Smooth muscle cell of the umbilical artery (primary cell): ENCODE measurements around the gene TAF11L14. TPM values are rescaled to one million over a fixed set of nuclear protein-coding genes. Genes with fewer than 3 reads are reported as not detected.

Experiments used
- total RNA-seq: library from RNA; depleted of rRNA; stranded (reverse); fragments of >200 nt; gene quantifications from 2 replicates; pipeline ENCODE4 v1.2.3, GENCODE V29; 2014

The TAF11L14 gene
- not detected in 2 replicates for total RNA-seq

DNA sequence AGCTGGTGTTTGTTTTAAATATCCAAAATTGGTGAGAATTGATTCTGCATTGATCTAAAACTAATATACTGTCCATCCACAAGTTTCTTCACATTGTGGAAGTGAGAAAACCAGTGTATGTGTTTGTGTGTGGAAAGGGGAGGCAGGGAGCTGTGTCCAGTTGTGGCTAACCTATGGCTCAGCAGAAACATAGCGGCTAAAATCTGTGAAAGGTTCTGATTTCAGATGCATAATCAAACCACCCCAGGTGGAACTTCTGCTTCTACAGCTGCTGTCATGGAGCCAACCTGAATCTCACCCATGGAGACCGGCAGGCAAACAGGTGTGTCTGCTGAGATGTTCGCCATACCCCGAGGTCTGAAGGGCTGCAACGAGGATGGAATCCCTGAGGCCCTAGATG, at the start of gene TAF11L14:
Gene TAF11L14, plus strand, starts transcription at position 301 of the 400 bp plus-strand sequence.

DNA sequence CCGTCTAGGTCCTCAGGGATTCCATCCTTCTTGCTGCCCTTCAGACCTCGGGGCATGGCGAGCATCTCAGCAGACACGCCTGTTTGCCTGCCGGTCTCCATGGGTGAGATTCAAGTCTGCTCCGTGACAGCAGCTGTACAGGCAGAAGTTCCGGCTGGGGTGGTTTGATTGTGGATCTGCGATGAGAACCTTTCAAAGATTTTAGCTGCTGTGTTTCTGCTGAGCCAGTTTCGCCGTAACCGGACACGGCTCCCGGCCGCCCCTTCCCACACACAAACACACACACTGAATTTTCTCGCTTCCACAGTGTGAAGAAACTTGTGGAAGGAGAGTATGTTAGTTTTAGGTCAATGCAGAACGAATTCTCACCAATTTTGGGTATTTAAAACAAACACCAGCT, 48.6 kb upstream of the TAF11L14 start, which contains the start of gene TAF11L7:
Gene TAF11L7, minus strand, starts transcription at position 101 of the 400 bp plus-strand sequence.

DNA sequence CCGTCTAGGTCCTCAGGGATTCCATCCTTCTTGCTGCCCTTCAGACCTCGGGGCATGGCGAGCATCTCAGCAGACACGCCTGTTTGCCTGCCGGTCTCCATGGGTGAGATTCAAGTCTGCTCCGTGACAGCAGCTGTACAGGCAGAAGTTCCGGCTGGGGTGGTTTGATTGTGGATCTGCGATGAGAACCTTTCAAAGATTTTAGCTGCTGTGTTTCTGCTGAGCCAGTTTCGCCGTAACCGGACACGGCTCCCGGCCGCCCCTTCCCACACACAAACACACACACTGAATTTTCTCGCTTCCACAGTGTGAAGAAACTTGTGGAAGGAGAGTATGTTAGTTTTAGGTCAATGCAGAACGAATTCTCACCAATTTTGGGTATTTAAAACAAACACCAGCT, 43.4 kb upstream of the TAF11L14 start, which contains the start of gene TAF11L8:
Gene TAF11L8, minus strand, starts transcription at position 101 of the 400 bp plus-strand sequence.

GRCh38 chr5:17594255-17594654, 40.0 kb upstream of the TAF11L14 start, which contains the start of gene TAF11L9:
TAF11L9 (minus strand) TSS chr5:17594394.

GRCh38 chr5:17597728-17598127, 36.5 kb upstream of the TAF11L14 start, which contains the start of gene TAF11L10:
TAF11L10 (minus strand) TSS chr5:17597828.

DNA sequence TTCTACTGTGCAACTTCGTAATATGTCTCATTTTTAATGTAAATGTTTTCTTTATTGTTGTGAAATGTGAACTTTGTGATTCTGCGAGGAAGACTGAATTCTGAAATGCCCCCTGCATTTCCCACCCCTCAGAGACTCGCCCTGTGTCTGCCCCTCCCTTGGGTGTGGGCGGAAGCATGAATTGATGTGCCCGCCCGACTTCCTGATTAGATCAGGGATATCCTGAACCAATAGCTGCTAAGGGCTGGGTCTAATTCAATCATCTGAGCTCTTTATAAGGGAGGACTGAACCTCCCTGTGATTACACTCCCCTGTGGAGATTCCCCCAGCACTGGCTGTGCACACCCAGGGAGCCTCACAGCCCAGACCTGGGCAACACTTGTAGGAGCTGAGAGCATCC, 30.4 kb upstream of the TAF11L14 start, which contains the start of gene TAF11L11:
Gene TAF11L11, plus strand, starts transcription at position 304 of the 400 bp plus-strand sequence.

DNA sequence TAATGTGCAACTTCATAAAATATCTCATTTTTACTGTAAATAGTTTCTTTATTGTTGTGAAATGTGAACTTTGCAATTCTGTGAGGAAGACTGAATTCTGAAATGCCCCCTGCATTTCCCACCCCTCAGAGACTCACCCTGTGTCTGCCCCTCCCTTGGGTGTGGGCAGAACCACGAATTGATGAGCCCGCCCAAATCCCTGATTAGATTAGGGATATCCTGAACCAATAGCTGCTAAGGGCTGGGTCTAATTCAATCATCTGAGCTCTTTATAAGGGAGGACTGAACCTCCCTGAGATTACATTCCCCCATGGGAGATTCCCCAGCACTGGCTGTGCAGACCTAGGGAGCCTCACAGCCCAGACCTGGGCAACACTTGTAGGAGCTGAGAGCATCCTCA, 24.2 kb upstream of the TAF11L14 start, which contains the start of gene TAF11L12:
Gene TAF11L12, plus strand, starts transcription at position 301 of the 400 bp plus-strand sequence.

GRCh38 chr5:17631788-17632187, 2.5 kb upstream of the TAF11L14 start, which contains the start of gene TAF11L13:
TAF11L13 (plus strand) TSS chr5:17632088.

Other genes with a start within 250 kb of the TAF11L14 start
- gene TAF11L2, start 136.2 kb upstream of the TAF11L14 start, total RNA-seq = not detected in 2 replicates
- gene TAF11L3, start 116.1 kb upstream of the TAF11L14 start, total RNA-seq = not detected in 2 replicates
- gene TAF11L4, start 112.7 kb upstream of the TAF11L14 start, total RNA-seq = not detected in 2 replicates
- not detected in 2 replicates for gene TAF11L5, start 109.2 kb upstream of the TAF11L14 start, total RNA-seq
- gene TAF11L6, start 105.8 kb upstream of the TAF11L14 start, total RNA-seq = not detected in 2 replicates
- gene TAF11L7, start 48.7 kb upstream of the TAF11L14 start, total RNA-seq = not detected in 2 replicates
- gene TAF11L8, start 43.5 kb upstream of the TAF11L14 start, total RNA-seq = not detected in 2 replicates
- not detected in 2 replicates for gene TAF11L9, start 40.1 kb upstream of the TAF11L14 start, total RNA-seq
- gene TAF11L10, start 36.6 kb upstream of the TAF11L14 start, total RNA-seq = not detected in 2 replicates
- gene TAF11L11, start 30.3 kb upstream of the TAF11L14 start, total RNA-seq = not detected in 2 replicates
- not detected in 2 replicates for gene TAF11L12, start 24.1 kb upstream of the TAF11L14 start, total RNA-seq
- gene TAF11L13, start 2.4 kb upstream of the TAF11L14 start, total RNA-seq = not detected in 2 replicates